SK-N-MC (cell line): Measurements from ENCODE around the gene KDM6B.

Experiments
- DNase-seq: peaks from one replicate; pipeline ENCODE4 v3.0.0-alpha.2; 2011; ENCODE audit warnings: low read depth, low spot score
- H3K27ac ChIP-seq: fragments of 200-600 bp; sonication (generic); 2 replicates; pipeline ENCODE4 v1.5.1; 2016; ENCODE audit warnings: mixed run types
- H3K36me3 ChIP-seq: fragments of 200-600 bp; sonication (generic); 2 replicates; pipeline ENCODE4 v1.6.1; 2017; ENCODE audit warnings: antibody characterized with exemption, low read length, mixed read lengths; ENCODE audit not compliant: insufficient read depth
- H3K4me3 ChIP-seq: fragments of 200-600 bp; sonication (generic); 2 replicates; pipeline ENCODE4 v1.5.1; 2016
- H3K9ac ChIP-seq: fragments of 200-600 bp; sonication (generic); 2 replicates; pipeline ENCODE4 v1.8.0; 2017; ENCODE audit warnings: mixed run types, mixed read lengths; ENCODE audit not compliant: insufficient read length
- H3K9me3 ChIP-seq: fragments of 200-600 bp; sonication (generic); 2 replicates; pipeline ENCODE4 v1.6.1; 2017; ENCODE audit warnings: low read depth, mild to moderate bottlenecking, antibody characterized with exemption, low read length, moderate library complexity, mixed read lengths
- EZH2 ChIP-seq: fragments of 200-600 bp; sonication (generic); IDR thresholded peaks from one replicate; pipeline ENCODE4 v1.6.1; 2017; ENCODE audit warnings: antibody characterized with exemption
- FOXP2 ChIP-seq: optimal IDR thresholded peaks from 2 replicates; pipeline ENCODE3; 2011; ENCODE audit warnings: mild to moderate bottlenecking, moderate library complexity; ENCODE audit not compliant: insufficient read depth; ENCODE audit errors: extremely low read length, control extremely low read depth
- POLR2AphosphoS5 ChIP-seq: IDR thresholded peaks from 2 replicates; pipeline ENCODE4 v1.6.1; 2012; ENCODE audit warnings: mild to moderate bottlenecking, low read depth, low read length, borderline replicate concordance

Gene KDM6B

GRCh38 chr17:7846765-7847661, 13.0 kb downstream of the KDM6B start:
- no peak overlapping the region for H3K9ac ChIP-seq
- TF ChIP-seq FOXP2 (no peak), EZH2 (no peak), POLR2AphosphoS5 (no peak)
- H3K27ac ChIP-seq, result no peak overlapping the region
- H3K9me3 ChIP-seq, result no peaks in the 10 kb centered on the region
- no peak for DNase-seq
- peaks cover 67% of the 10 kb centered on the region for H3K36me3 ChIP-seq
- H3K4me3 ChIP-seq, result no peak overlapping the region

GRCh38 chr17:7848131-7848579, 14.1 kb downstream of the KDM6B start:
- Histone ChIP-seq H3K36me3 (peaks cover 79% of the 10 kb centered on the region), H3K4me3 (no peak overlapping the region)
- TF ChIP-seq FOXP2, result no peak
- TF ChIP-seq POLR2AphosphoS5, result no peak
- TF ChIP-seq EZH2, result no peak

GRCh38 chr17:7848739-7849129, 14.7 kb downstream of the KDM6B start:
- TF ChIP-seq EZH2 (no peak), POLR2AphosphoS5 (no peak), FOXP2 (no peak)
- no peaks in the 10 kb centered on the region for H3K9me3 ChIP-seq
- no peak overlapping the region for H3K27ac ChIP-seq
- no peak overlapping the region for H3K9ac ChIP-seq
- no peak for DNase-seq
- H3K4me3 ChIP-seq, result no peak overlapping the region
- H3K36me3 ChIP-seq, result peaks cover 82% of the 10 kb centered on the region

More at GRCh38 chr17:7848131-7848579, 14.1 kb downstream of the KDM6B start:
- DNase-seq, result no peak
- Histone ChIP-seq H3K9ac (no peak overlapping the region), H3K9me3 (no peaks in the 10 kb centered on the region), H3K27ac (no peak overlapping the region)

- H3K36me3 ChIP-seq, result peaks cover 86% of the 10 kb centered on the region
- H3K27ac ChIP-seq, result no peak overlapping the region
- no peak overlapping the region for H3K9ac ChIP-seq
- no peak overlapping the region for H3K4me3 ChIP-seq
- no peak for TF ChIP-seq FOXP2
- TF ChIP-seq POLR2AphosphoS5, result no peak
- TF ChIP-seq EZH2, result no peak
- no peak for DNase-seq
- H3K9me3 ChIP-seq, result no peaks in the 10 kb centered on the region
Observed at GRCh38 chr17:7849130-7849750, 15.2 kb downstream of the KDM6B start.

- no peaks in the 10 kb centered on the region for H3K9me3 ChIP-seq
- H3K4me3 ChIP-seq, result no peak overlapping the region
- DNase-seq, result no peak
- H3K9ac ChIP-seq, result no peak overlapping the region
- peaks cover 85% of the 10 kb centered on the region for H3K36me3 ChIP-seq
- H3K27ac ChIP-seq, result no peak overlapping the region
- TF ChIP-seq POLR2AphosphoS5, result no peak
- TF ChIP-seq FOXP2, result no peak
- TF ChIP-seq EZH2, result no peak
Observed at GRCh38 chr17:7849751-7850504, 15.9 kb downstream of the KDM6B start.

GRCh38 chr17:7850701-7851437, 16.9 kb downstream of the KDM6B start:
- TF ChIP-seq FOXP2 (no peak), POLR2AphosphoS5 (no peak), EZH2 (no peak)
- peaks cover 80% of the 10 kb centered on the region for H3K36me3 ChIP-seq
- no peak overlapping the region for H3K4me3 ChIP-seq
- H3K27ac ChIP-seq, result no peak overlapping the region
- no peak overlapping the region for H3K9ac ChIP-seq
- H3K9me3 ChIP-seq, result no peaks in the 10 kb centered on the region
- no peak for DNase-seq

- Histone ChIP-seq H3K27ac (no peak overlapping the region), H3K9ac (no peak overlapping the region), H3K9me3 (no peaks in the 10 kb centered on the region), H3K36me3 (peaks cover 72% of the 10 kb centered on the region), H3K4me3 (no peak overlapping the region)
- TF ChIP-seq POLR2AphosphoS5 (no peak), EZH2 (no peak), FOXP2 (no peak)
- DNase-seq, result no peak
Observed at GRCh38 chr17:7851438-7852261, 17.6 kb downstream of the KDM6B start.
